Naive B cell (primary cell): ENCODE measurements around the gene METTL16. TPM values are rescaled to one million over a fixed set of nuclear protein-coding genes. Genes with fewer than 3 reads are reported as not detected.

Experiments
- ATAC-seq, 2 donors: fragments of 150-1000 bp; cut with Tn5 transposase; 2 replicates each; pipeline ENCODE4 v1.10.0; 2021; ENCODE audit warnings: low read depth in 2 of 2, mild to moderate bottlenecking in 2 of 2, moderate library complexity in 2 of 2
- DNase-seq: peaks from one replicate; pipeline ENCODE4 v3.0.0; 2022
- H3K27ac Mint-ChIP-seq, 6 donors: one replicate each; pipeline ENCODE4 v1.8.0; 2020 to 2022; ENCODE audit warnings: mild to moderate bottlenecking in 6 of 6, mixed read lengths in 6 of 6, moderate library complexity in 5 of 6, inconsistent platforms in 2 of 6
- H3K27me3 Mint-ChIP-seq, 3 donors: one replicate each; pipeline ENCODE4 v1.8.0; 2021 to 2022; ENCODE audit warnings: mixed read lengths in 3 of 3, mild to moderate bottlenecking in 1 of 3
- H3K36me3 Mint-ChIP-seq, 2 donors: one replicate each; pipeline ENCODE4 v1.8.0; 2020 to 2022; ENCODE audit warnings: mixed read lengths in 2 of 2, inconsistent platforms in 1 of 2, mild to moderate bottlenecking in 1 of 2
- H3K4me1 Mint-ChIP-seq, 3 donors: one replicate each; pipeline ENCODE4 v1.8.0; 2020 to 2022; ENCODE audit warnings: mixed read lengths in 3 of 3, inconsistent platforms in 1 of 3, mild to moderate bottlenecking in 1 of 3, moderate library complexity in 1 of 3
- H3K4me3 Mint-ChIP-seq, 8 donors: one replicate each; pipeline ENCODE4 v1.8.0; 2020 to 2022; ENCODE audit warnings: mild to moderate bottlenecking in 8 of 8, mixed read lengths in 8 of 8, moderate library complexity in 8 of 8, inconsistent platforms in 2 of 8
- H3K9me3 Mint-ChIP-seq, 7 donors: one replicate each; pipeline ENCODE4 v1.8.0; 2020 to 2022; ENCODE audit warnings: mixed read lengths in 7 of 7, mild to moderate bottlenecking in 5 of 7, inconsistent platforms in 2 of 7, moderate library complexity in 1 of 7
- polyA plus RNA-seq, 6 donors: library from polyadenylated mRNA; unstranded; fragments of 300-500 nt; fragmentation: Illumina TruSeq; gene quantifications; one replicate each; pipeline ENCODE4 v1.2.3, GENCODE V29; 2021; ENCODE audit warnings: low read depth in 6 of 6

Gene METTL16
- polyA plus RNA-seq, 6 donors from 2014 or later = 11.9 to 34.3 (median 20.8) TPM

GRCh38 chr17:2380950-2381649 lies 130.6 kb downstream of the METTL16 start:
- H3K27me3 Mint-ChIP-seq = no peaks in the 10 kb centered on the region
- H3K27ac Mint-ChIP-seq = peak overlapping the region in 2 of 6 donors; percentile 42 to 80
- no peak overlapping the region for H3K4me3 Mint-ChIP-seq
- ATAC-seq (no peak), DNase-seq (no peak)
- no peaks in the 10 kb centered on the region for H3K9me3 Mint-ChIP-seq
- no peaks in the 10 kb centered on the region for H3K36me3 Mint-ChIP-seq
- H3K4me1 Mint-ChIP-seq = peaks cover 0 to 7% (median 5%) of the 10 kb centered on the region in 3 donors

- Mint-ChIP-seq H3K27ac (peak overlapping the region in 1 of 6 donors; percentile 69), H3K4me3 (no peak overlapping the region), H3K36me3 (no peaks in the 10 kb centered on the region), H3K9me3 (no peaks in the 10 kb centered on the region), H3K4me1 (peaks cover 0 to 7% (median 5%) of the 10 kb centered on the region in 3 donors), H3K27me3 (no peaks in the 10 kb centered on the region)
- ATAC-seq = no peak
- DNase-seq = no peak
Observed at GRCh38 chr17:2380226-2380922, 131.3 kb downstream of the METTL16 start.

GRCh38 chr17:2379489-2380225 lies 132.0 kb downstream of the METTL16 start:
- DNase-seq = no peak
- no peak for ATAC-seq
- Mint-ChIP-seq H3K36me3 (no peaks in the 10 kb centered on the region), H3K27ac (peak overlapping the region in 1 of 6 donors; percentile 69), H3K27me3 (no peaks in the 10 kb centered on the region), H3K9me3 (no peaks in the 10 kb centered on the region), H3K4me1 (peaks cover 0 to 7% (median 5%) of the 10 kb centered on the region in 3 donors), H3K4me3 (no peak overlapping the region)

- H3K27ac Mint-ChIP-seq = peak overlapping the region in 3 of 6 donors; percentile 53 to 73 (median 65)
- DNase-seq (no peak), ATAC-seq (no peak)
- peaks cover 0 to 7% (median 5%) of the 10 kb centered on the region in 3 donors for H3K4me1 Mint-ChIP-seq
- no peaks in the 10 kb centered on the region for H3K27me3 Mint-ChIP-seq
- no peak overlapping the region for H3K4me3 Mint-ChIP-seq
- H3K9me3 Mint-ChIP-seq = no peaks in the 10 kb centered on the region
- H3K36me3 Mint-ChIP-seq = no peaks in the 10 kb centered on the region
Observed at GRCh38 chr17:2378905-2379304, 132.8 kb downstream of the METTL16 start.

GRCh38 chr17:2377659-2378058 lies 134.0 kb downstream of the METTL16 start:
- ATAC-seq = no peak
- Mint-ChIP-seq H3K27ac (no peak overlapping the region), H3K9me3 (no peaks in the 10 kb centered on the region), H3K4me3 (no peak overlapping the region), H3K27me3 (no peaks in the 10 kb centered on the region), H3K36me3 (no peaks in the 10 kb centered on the region), H3K4me1 (peaks cover 0 to 6% (median 1%) of the 10 kb centered on the region in 3 donors)
- no peak for DNase-seq

- Mint-ChIP-seq H3K4me3 (no peak overlapping the region), H3K27ac (no peak overlapping the region), H3K4me1 (peaks cover 0 to 3% (median 2%) of the 10 kb centered on the region in 3 donors), H3K9me3 (no peaks in the 10 kb centered on the region), H3K27me3 (no peaks in the 10 kb centered on the region), H3K36me3 (no peaks in the 10 kb centered on the region)
- DNase-seq = no peak
- no peak for ATAC-seq
Observed at GRCh38 chr17:2376107-2376506, 135.6 kb downstream of the METTL16 start.

GRCh38 chr17:2375406-2375805 lies 136.3 kb downstream of the METTL16 start:
- peaks cover 0 to 2% (median 0%) of the 10 kb centered on the region in 3 donors for H3K4me1 Mint-ChIP-seq
- H3K36me3 Mint-ChIP-seq = no peaks in the 10 kb centered on the region
- H3K9me3 Mint-ChIP-seq = no peaks in the 10 kb centered on the region
- DNase-seq = no peak
- no peak overlapping the region for H3K4me3 Mint-ChIP-seq
- ATAC-seq = no peak
- peak overlapping the region in 1 of 6 donors; percentile 61 for H3K27ac Mint-ChIP-seq
- no peaks in the 10 kb centered on the region for H3K27me3 Mint-ChIP-seq

GRCh38 chr17:2374549-2375285 lies 137.0 kb downstream of the METTL16 start:
- H3K27me3 Mint-ChIP-seq = no peaks in the 10 kb centered on the region
- H3K4me1 Mint-ChIP-seq = peaks cover 0 to 6% (median 2%) of the 10 kb centered on the region in 3 donors

GRCh38 chr17:2373179-2373578 lies 138.5 kb downstream of the METTL16 start:
- Mint-ChIP-seq H3K4me1 (peaks cover 0 to 6% (median 2%) of the 10 kb centered on the region in 3 donors), H3K36me3 (no peaks in the 10 kb centered on the region), H3K27me3 (no peaks in the 10 kb centered on the region), H3K9me3 (no peaks in the 10 kb centered on the region), H3K27ac (peak overlapping the region in 1 of 6 donors; percentile 44), H3K4me3 (peak overlapping the region in 1 of 8 donors; percentile 75)
- DNase-seq (no peak), ATAC-seq (no peak)

More at GRCh38 chr17:2374549-2375285, 137.0 kb downstream of the METTL16 start:
- Mint-ChIP-seq H3K27ac (peak overlapping the region in 2 of 6 donors; percentile 5 to 61), H3K36me3 (no peaks in the 10 kb centered on the region), H3K9me3 (no peaks in the 10 kb centered on the region), H3K4me3 (no peak overlapping the region)
- no peak for DNase-seq
- no peak for ATAC-seq

GRCh38 chr17:2372681-2373080 lies 139.0 kb downstream of the METTL16 start:
- Mint-ChIP-seq H3K27me3 (no peaks in the 10 kb centered on the region), H3K27ac (peak overlapping the region in 1 of 6 donors; percentile 44), H3K4me3 (no peak overlapping the region), H3K4me1 (peaks cover 0 to 6% (median 2%) of the 10 kb centered on the region in 3 donors), H3K9me3 (no peaks in the 10 kb centered on the region), H3K36me3 (no peaks in the 10 kb centered on the region)
- ATAC-seq (no peak), DNase-seq (no peak)

GRCh38 chr17:2372180-2372579 lies 139.5 kb downstream of the METTL16 start:
- Mint-ChIP-seq H3K27ac (no peak overlapping the region), H3K27me3 (no peaks in the 10 kb centered on the region)
- ATAC-seq = no peak

GRCh38 chr17:2371183-2372130 lies 140.2 kb downstream of the METTL16 start:
- no peaks in the 10 kb centered on the region for H3K36me3 Mint-ChIP-seq

More at GRCh38 chr17:2372180-2372579, 139.5 kb downstream of the METTL16 start:
- no peaks in the 10 kb centered on the region for H3K36me3 Mint-ChIP-seq
- H3K9me3 Mint-ChIP-seq = no peaks in the 10 kb centered on the region
- DNase-seq = no peak
- H3K4me3 Mint-ChIP-seq = no peak overlapping the region
- H3K4me1 Mint-ChIP-seq = peaks cover 0 to 6% (median 2%) of the 10 kb centered on the region in 3 donors

More at GRCh38 chr17:2371183-2372130, 140.2 kb downstream of the METTL16 start:
- Mint-ChIP-seq H3K4me1 (peaks cover 0 to 6% (median 2%) of the 10 kb centered on the region in 3 donors), H3K4me3 (no peak overlapping the region), H3K27ac (no peak overlapping the region), H3K9me3 (no peaks in the 10 kb centered on the region), H3K27me3 (no peaks in the 10 kb centered on the region)
- DNase-seq (no peak), ATAC-seq (no peak)
